Stimulated activated CD4-positive, alpha-beta T cell treated with anti-CD3 and anti-CD28 coated beads, Interleukin-15, amount 100 ng/mL, for 48 hours (primary cell): Measurements from ENCODE around the gene FERMT3.

Experiments
- DNase-seq, 2 donors: peaks; one replicate each; pipeline ENCODE4 v3.0.0-alpha.2; 2020; ENCODE audit warnings: low read depth in 2 of 2

FERMT3 gene

GRCh38 chr11:64264371-64264852, 57.9 kb downstream of the FERMT3 start:
- no peak for DNase-seq

- no peak for DNase-seq
Observed at GRCh38 chr11:64265176-64266160, 58.9 kb downstream of the FERMT3 start.

GRCh38 chr11:64266339-64266738, 59.8 kb downstream of the FERMT3 start:
- no peak for DNase-seq

GRCh38 chr11:64267207-64267945, 60.9 kb downstream of the FERMT3 start:
- DNase-seq: no peak

- no peak for DNase-seq
Observed at GRCh38 chr11:64268025-64268892, 61.7 kb downstream of the FERMT3 start.

GRCh38 chr11:64268893-64269539, 62.5 kb downstream of the FERMT3 start:
- peak in 1 of 2 donors; percentile 44 for DNase-seq

- DNase-seq: peak; percentile 95
Observed at GRCh38 chr11:64269540-64270220, 63.2 kb downstream of the FERMT3 start.
